Measurements from ENCODE around the gene RADX. TPM values are rescaled to one million over a fixed set of nuclear protein-coding genes. Genes with fewer than 3 reads are reported as not detected.

RADX gene, protein sequence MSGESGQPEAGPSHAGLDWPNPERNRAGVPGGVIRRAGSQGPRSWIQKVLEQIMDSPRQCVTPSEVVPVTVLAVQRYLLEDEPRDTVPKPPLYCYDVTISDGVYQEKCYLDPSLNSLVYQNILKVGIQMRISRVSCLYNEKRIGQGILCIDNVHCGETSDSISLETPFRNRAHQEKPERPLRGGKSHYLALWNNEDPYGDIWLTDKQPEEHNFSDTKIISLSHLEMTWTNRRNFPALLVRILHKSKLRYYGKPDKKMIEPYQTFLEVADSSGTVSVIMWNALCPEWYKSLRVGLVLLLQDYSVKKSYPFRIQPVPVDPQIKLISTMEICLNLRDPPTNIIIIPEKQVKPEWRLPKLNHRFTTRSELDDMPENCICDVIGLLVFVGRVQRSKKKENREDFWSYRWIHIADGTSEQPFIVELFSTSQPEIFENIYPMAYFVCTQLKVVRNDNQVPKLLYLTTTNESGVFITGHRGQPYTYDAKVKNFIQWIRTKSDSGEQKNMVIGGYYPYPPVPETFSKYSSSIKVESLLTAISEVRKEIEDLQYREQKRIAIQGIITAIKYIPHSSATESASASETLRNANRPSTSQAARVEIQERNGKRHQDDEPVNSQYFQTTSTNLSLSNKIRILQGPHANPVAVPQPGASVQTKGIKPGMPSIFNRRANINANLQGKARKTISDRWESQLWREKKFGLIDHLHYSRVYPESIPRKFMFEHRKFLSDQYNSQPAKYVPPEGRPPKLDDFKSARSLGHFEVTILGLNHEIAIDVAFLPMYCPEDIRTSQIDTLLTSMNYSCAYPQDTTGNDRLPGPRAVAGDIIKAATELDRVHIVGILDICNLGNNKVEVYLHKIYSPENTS
- 3.1 and 5.1 TPM in 2 replicates for total RNA-seq (2012; rRNA removed)

DNA sequence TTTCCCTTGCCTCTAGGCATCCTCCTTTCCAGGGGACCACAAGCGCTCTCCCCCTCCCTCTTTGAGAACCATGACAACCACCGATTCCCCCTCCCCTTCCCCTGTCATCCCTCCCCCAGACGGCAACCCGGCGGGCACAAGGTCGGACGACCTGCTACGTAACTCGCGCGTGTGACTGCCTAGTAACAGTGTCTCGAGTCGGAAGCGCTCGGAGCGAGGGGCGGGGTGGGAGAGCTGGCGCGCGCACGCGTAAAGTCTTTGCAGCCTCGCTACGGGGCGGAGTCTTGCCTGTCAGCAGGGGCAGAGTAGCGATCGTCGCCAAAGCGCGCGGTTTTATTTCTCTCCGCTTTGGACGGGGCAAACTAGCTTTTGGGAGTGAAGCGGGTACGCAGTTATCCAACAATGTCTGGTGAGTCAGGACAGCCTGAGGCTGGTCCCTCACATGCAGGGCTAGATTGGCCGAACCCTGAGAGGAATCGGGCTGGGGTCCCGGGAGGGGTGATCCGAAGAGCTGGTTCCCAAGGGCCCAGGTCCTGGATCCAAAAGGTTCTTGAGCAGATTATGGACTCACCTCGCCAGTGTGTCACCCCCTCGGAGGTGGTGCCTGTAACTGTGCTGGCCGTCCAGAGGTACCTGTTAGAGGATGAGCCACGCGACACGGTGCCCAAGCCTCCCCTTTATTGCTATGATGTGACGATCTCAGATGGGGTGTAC, at the start of gene RADX:
RADX (plus strand) TSS at position 300 of the 714 bp plus-strand sequence; CDS start at position 403, 103 bp downstream.
- no peaks in the 10 kb centered on the region for H3K36me3 ChIP-seq (ENCODE audit: insufficient read depth, low read length)
- H3K4me1 ChIP-seq (ENCODE audit: control insufficient read depth, insufficient read depth, low read length): no peaks in the 10 kb centered on the region
- H3K4me2 ChIP-seq (ENCODE audit: low read length): peak within 1 kb of the TSS; percentile 85
- peaks cover 7% of the 10 kb centered on the region for H3K27me3 ChIP-seq (ENCODE audit: control insufficient read depth, insufficient read depth, low read length)
- H3K9ac ChIP-seq (ENCODE audit: low read depth, low read length): peak within 1 kb of the TSS; percentile 70
- H3K4me3 ChIP-seq (ENCODE audit: low read length): peak within 1 kb of the TSS; percentile 73
- H3K9me3 ChIP-seq (replicated peaks; ENCODE audit: low read length): no peaks in the 10 kb centered on the region

DNA sequence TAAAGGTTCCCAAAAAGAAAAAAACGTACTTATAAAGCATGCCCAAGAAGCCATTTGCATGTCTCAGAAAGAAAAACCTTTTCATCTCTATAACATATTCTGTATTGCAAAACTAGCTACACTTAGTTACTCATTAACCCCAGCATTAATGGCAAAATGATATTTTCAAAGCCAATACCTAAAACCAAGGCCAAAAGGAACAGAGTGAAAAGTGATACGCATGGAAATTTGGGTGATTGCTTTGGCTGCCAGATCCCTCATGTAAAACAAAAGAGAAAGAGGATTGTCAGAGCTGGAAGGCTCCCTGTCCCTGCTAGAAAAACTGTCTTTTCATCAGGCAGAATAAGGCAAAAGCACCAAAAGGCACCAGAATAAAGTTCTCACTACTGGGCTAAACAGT, 46.8 kb upstream of the RADX start:
- Histone ChIP-seq H3K4me3 (ENCODE audit: low read length) (no peak overlapping the region), H3K4me1 (ENCODE audit: control insufficient read depth, insufficient read depth, low read length) (no peaks in the 10 kb centered on the region), H3K36me3 (ENCODE audit: insufficient read depth, low read length) (no peaks in the 10 kb centered on the region), H3K27me3 (ENCODE audit: control insufficient read depth, insufficient read depth, low read length) (peaks cover 55% of the 10 kb centered on the region), H3K9ac (ENCODE audit: low read depth, low read length) (no peak overlapping the region), H3K4me2 (ENCODE audit: low read length) (no peak overlapping the region), H3K9me3 (replicated peaks; ENCODE audit: low read length) (no peaks in the 10 kb centered on the region)

DNA sequence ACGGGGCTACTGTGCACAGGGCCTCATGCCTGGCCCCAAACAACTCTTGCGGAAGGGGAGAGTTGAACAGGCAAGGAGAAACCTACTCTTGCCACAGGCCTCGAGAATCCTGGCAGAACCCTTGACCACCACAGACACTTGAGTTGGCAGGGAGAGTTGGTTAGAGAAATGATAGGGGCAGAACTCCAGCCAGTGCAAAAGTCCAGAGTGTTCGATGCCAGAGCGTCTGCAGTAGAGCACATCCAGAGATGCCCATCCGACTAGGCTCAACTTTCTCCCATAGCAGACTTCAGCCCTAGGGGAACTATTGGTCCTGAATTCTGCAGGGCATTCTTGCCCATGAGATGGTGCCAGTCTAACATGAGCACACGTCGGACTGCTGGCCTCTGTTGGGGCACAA, 45.4 kb upstream of the RADX start:
- Histone ChIP-seq H3K36me3 (ENCODE audit: insufficient read depth, low read length) (no peaks in the 10 kb centered on the region), H3K4me1 (ENCODE audit: control insufficient read depth, insufficient read depth, low read length) (no peaks in the 10 kb centered on the region), H3K4me2 (ENCODE audit: low read length) (no peak overlapping the region), H3K4me3 (ENCODE audit: low read length) (no peak overlapping the region), H3K9ac (ENCODE audit: low read depth, low read length) (no peak overlapping the region), H3K27me3 (ENCODE audit: control insufficient read depth, insufficient read depth, low read length) (peaks cover 49% of the 10 kb centered on the region), H3K9me3 (replicated peaks; ENCODE audit: low read length) (no peaks in the 10 kb centered on the region)

DNA sequence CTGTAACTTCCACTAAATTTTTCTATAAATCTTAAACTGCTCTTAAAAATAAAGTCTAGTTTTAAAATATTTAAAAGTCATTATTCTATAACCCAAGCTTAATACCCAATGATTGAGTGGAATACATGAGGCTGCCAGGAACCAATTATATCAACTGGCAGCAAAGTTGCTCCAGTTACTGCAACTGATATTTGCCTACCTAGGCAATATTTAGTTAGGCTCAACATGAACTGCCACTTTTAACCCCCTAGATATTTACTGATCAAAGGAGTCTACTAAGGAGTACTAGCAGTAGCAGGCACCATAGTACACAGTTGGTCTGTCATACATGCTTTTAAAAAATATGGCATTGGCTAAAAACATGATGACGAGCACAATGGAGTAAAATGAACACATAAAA, 29.9 kb upstream of the RADX start:
- H3K4me2 ChIP-seq (ENCODE audit: low read length): no peak overlapping the region
- H3K36me3 ChIP-seq (ENCODE audit: insufficient read depth, low read length): no peaks in the 10 kb centered on the region
- no peaks in the 10 kb centered on the region for H3K27me3 ChIP-seq (ENCODE audit: control insufficient read depth, insufficient read depth, low read length)
- no peaks in the 10 kb centered on the region for H3K9me3 ChIP-seq (replicated peaks; ENCODE audit: low read length)
- H3K9ac ChIP-seq (ENCODE audit: low read depth, low read length): no peak overlapping the region
- H3K4me1 ChIP-seq (ENCODE audit: control insufficient read depth, insufficient read depth, low read length): no peaks in the 10 kb centered on the region
- H3K4me3 ChIP-seq (ENCODE audit: low read length): no peak overlapping the region

DNA sequence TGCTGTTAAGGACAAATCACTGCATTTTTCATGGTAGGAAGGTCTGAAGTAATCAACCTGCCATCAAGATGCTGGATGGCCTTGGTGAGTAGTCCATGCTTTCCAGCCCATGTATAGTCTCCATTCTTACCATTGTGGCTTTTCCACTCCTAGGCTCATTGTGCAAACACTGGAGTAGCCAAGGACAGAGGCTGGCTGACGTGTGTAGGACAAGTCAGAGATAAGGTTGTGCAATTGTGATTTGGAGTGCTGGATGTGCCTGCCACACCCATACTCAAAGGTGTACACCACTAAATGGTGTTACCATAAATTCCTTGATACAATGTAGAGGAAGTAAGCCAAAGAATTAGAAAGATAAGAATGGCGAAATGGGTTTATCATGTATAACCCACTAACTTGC, 26.3 kb upstream of the RADX start:
- H3K36me3 ChIP-seq (ENCODE audit: insufficient read depth, low read length): no peaks in the 10 kb centered on the region
- no peaks in the 10 kb centered on the region for H3K4me1 ChIP-seq (ENCODE audit: control insufficient read depth, insufficient read depth, low read length)
- no peak overlapping the region for H3K4me2 ChIP-seq (ENCODE audit: low read length)
- no peak overlapping the region for H3K9ac ChIP-seq (ENCODE audit: low read depth, low read length)
- no peak overlapping the region for H3K4me3 ChIP-seq (ENCODE audit: low read length)
- H3K9me3 ChIP-seq (replicated peaks; ENCODE audit: low read length): no peaks in the 10 kb centered on the region
- peaks cover 7% of the 10 kb centered on the region for H3K27me3 ChIP-seq (ENCODE audit: control insufficient read depth, insufficient read depth, low read length)

DNA sequence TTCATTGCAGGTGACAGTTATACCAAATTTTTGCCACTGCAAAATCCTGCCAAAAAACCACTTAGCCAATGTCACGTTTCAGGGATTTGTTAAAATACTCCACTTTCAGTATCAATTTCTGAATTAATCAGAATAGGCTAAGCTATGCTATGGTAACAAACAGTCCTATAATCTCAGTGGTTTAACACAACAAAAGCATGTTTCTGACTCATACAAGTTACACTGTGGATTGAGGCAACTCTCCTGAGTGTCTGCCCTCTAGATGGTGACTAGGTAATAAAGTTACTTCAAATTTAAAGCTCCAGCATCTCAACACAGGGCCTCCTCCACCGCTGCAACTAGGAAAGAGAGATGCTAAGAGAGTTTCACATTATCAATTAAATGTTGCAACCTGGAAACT, 23.0 kb upstream of the RADX start:
- Histone ChIP-seq H3K9me3 (replicated peaks; ENCODE audit: low read length) (no peaks in the 10 kb centered on the region), H3K36me3 (ENCODE audit: insufficient read depth, low read length) (no peaks in the 10 kb centered on the region), H3K4me1 (ENCODE audit: control insufficient read depth, insufficient read depth, low read length) (no peaks in the 10 kb centered on the region), H3K4me2 (ENCODE audit: low read length) (no peak overlapping the region), H3K27me3 (ENCODE audit: control insufficient read depth, insufficient read depth, low read length) (peaks cover 7% of the 10 kb centered on the region), H3K9ac (ENCODE audit: low read depth, low read length) (no peak overlapping the region), H3K4me3 (ENCODE audit: low read length) (no peak overlapping the region)

DNA sequence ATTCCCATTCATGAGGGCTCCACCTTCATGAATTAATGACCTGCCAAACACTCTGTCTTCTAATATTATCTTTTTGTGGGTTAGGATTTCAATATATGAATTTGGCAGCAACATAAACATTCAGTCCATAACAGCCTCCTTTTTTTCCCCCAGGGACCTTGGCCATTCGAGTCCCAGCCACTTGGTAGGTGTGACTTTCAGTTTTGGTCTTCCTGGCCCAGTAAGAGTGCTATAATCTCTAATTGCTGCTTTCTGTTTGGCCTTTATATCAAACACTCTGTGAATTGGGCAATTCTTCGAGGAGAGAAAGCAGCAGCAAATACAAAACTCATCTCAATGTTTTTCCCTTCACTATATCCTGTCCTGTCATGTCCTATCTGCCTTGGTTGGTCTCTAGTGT, 12.4 kb upstream of the RADX start:
- no peaks in the 10 kb centered on the region for H3K36me3 ChIP-seq (ENCODE audit: insufficient read depth, low read length)
- H3K4me1 ChIP-seq (ENCODE audit: control insufficient read depth, insufficient read depth, low read length): no peaks in the 10 kb centered on the region
- H3K4me2 ChIP-seq (ENCODE audit: low read length): no peak overlapping the region
- H3K9ac ChIP-seq (ENCODE audit: low read depth, low read length): no peak overlapping the region
- H3K4me3 ChIP-seq (ENCODE audit: low read length): no peak overlapping the region
- H3K27me3 ChIP-seq (ENCODE audit: control insufficient read depth, insufficient read depth, low read length): no peaks in the 10 kb centered on the region
- H3K9me3 ChIP-seq (replicated peaks; ENCODE audit: low read length): no peaks in the 10 kb centered on the region

DNA sequence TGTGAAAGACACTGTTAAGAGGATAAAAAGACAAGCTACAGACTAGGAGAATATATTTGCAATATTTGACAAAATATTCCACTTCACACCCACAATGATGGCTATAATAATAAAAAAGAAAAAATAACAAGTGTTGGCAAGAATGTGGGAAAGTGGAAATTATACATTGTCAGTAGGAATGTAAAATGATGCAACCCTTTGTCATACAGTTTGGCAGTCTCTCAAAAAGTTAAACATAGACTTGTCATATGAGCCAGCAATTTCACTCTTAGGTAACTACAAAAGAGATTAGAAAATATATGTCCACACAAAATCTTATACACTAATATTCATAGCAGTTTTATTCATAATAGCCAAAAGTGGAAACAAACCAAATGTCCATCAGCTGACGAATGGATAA, 5.2 kb upstream of the RADX start:
- Histone ChIP-seq H3K27me3 (ENCODE audit: control insufficient read depth, insufficient read depth, low read length) (peaks cover 7% of the 10 kb centered on the region), H3K4me2 (ENCODE audit: low read length) (no peak overlapping the region), H3K4me1 (ENCODE audit: control insufficient read depth, insufficient read depth, low read length) (no peaks in the 10 kb centered on the region), H3K9me3 (replicated peaks; ENCODE audit: low read length) (no peaks in the 10 kb centered on the region), H3K9ac (ENCODE audit: low read depth, low read length) (no peak overlapping the region), H3K36me3 (ENCODE audit: insufficient read depth, low read length) (no peaks in the 10 kb centered on the region), H3K4me3 (ENCODE audit: low read length) (no peak overlapping the region)

DNA sequence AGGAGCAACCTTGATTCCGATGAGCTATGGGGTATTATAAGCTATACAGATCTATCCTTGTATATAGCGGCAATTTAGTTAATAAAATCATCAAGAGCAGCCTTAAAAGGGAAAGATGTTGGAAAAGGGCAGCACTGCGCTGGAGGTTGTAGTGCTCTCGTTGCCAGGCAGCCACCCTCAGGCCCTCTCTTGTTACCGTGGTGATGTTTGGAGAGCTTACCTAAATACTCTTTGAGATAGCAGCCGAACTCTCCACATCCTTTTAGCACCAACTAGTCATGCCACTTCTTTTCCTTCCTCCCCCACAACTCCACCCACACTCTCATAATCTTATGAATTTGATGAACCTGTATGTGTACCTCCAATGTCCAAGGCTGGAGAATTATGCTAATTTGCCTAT, 3.8 kb upstream of the RADX start:
- Histone ChIP-seq H3K4me1 (ENCODE audit: control insufficient read depth, insufficient read depth, low read length) (no peaks in the 10 kb centered on the region), H3K4me2 (ENCODE audit: low read length) (no peak overlapping the region), H3K9me3 (replicated peaks; ENCODE audit: low read length) (no peaks in the 10 kb centered on the region), H3K4me3 (ENCODE audit: low read length) (no peak overlapping the region), H3K9ac (ENCODE audit: low read depth, low read length) (no peak overlapping the region), H3K36me3 (ENCODE audit: insufficient read depth, low read length) (no peaks in the 10 kb centered on the region), H3K27me3 (ENCODE audit: control insufficient read depth, insufficient read depth, low read length) (peaks cover 7% of the 10 kb centered on the region)

DNA sequence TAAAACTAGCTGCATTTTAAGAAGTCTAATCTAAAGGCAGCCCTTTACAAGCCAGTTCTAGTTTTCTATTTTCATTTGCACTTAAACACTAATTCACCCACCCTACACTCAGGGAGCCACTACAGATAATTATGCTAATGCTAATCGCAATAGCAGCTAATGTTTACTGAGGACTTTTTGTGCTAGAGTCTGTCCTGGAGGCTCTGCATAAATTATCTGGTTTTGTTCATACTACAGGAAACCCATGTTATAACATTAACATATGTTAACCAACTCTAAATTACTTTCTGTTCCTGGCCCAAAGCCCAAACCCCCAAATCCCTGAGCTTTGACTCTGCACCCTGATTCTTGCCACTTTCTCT, 480 bp upstream of the RADX start:
- H3K4me2 ChIP-seq (ENCODE audit: low read length): peak overlapping the region; percentile 85
- peak overlapping the region; percentile 70 for H3K9ac ChIP-seq (ENCODE audit: low read depth, low read length)
- no peaks in the 10 kb centered on the region for H3K36me3 ChIP-seq (ENCODE audit: insufficient read depth, low read length)
- H3K4me1 ChIP-seq (ENCODE audit: control insufficient read depth, insufficient read depth, low read length): no peaks in the 10 kb centered on the region
- peak overlapping the region; percentile 73 for H3K4me3 ChIP-seq (ENCODE audit: low read length)
- peaks cover 7% of the 10 kb centered on the region for H3K27me3 ChIP-seq (ENCODE audit: control insufficient read depth, insufficient read depth, low read length)
- H3K9me3 ChIP-seq (replicated peaks; ENCODE audit: low read length): no peaks in the 10 kb centered on the region

DNA sequence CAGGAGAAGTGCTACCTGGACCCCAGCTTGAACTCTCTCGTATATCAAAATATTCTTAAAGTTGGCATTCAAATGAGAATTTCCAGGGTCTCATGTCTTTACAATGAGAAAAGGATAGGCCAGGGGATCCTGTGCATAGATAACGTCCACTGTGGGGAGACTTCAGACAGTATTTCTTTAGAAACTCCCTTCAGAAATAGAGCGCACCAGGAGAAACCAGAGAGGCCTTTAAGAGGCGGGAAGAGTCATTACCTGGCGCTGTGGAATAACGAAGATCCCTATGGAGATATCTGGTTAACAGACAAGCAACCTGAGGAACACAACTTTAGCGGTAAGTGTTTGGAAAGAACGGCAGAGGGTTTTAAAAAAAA, 600 bp downstream of the RADX start:
- H3K4me1 ChIP-seq (ENCODE audit: control insufficient read depth, insufficient read depth, low read length): no peaks in the 10 kb centered on the region
- H3K36me3 ChIP-seq (ENCODE audit: insufficient read depth, low read length): no peaks in the 10 kb centered on the region
- H3K27me3 ChIP-seq (ENCODE audit: control insufficient read depth, insufficient read depth, low read length): peaks cover 7% of the 10 kb centered on the region
- H3K4me3 ChIP-seq (ENCODE audit: low read length): peak overlapping the region; percentile 73
- H3K4me2 ChIP-seq (ENCODE audit: low read length): peak overlapping the region; percentile 85
- no peaks in the 10 kb centered on the region for H3K9me3 ChIP-seq (replicated peaks; ENCODE audit: low read length)
- peak overlapping the region; percentile 70 for H3K9ac ChIP-seq (ENCODE audit: low read depth, low read length)

Measured in skeletal muscle satellite cell (primary cell).